NCI-H1105 treated with DMSO at 0.1 percent for 48 hours (cell line): ENCODE results near the gene TSHZ2.

Source experiments
- DNase-seq: peaks from one replicate; lab custom pipeline; 2025; lab: John Stamatoyannopoulos, UW

Gene TSHZ2

GRCh38 chr20:53165452-53165851, 193.3 kb downstream of the TSHZ2 start:
- DNase-seq = no peak

DNA sequence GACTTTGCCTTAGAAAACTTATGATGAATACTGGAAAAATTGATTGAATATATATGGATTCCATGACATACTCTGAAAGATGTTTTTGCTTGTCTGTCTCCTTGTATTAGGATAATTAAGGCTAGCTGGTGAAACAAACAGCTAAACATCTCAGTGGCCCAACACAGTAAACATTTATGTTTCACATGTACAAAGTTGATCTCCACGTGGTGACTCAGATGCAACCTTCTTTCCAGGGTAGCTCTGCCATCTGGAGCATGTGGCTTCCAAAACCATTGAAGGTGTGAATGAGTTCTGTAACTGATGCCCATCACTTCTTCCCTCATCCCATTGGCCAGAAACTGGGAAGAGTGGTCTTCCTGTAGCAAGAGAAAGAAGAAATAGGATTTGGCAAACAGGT, 196.3 kb downstream of the TSHZ2 start:
- no peak for DNase-seq

GRCh38 chr20:53170196-53170595, 198.0 kb downstream of the TSHZ2 start:
- DNase-seq = no peak

DNA sequence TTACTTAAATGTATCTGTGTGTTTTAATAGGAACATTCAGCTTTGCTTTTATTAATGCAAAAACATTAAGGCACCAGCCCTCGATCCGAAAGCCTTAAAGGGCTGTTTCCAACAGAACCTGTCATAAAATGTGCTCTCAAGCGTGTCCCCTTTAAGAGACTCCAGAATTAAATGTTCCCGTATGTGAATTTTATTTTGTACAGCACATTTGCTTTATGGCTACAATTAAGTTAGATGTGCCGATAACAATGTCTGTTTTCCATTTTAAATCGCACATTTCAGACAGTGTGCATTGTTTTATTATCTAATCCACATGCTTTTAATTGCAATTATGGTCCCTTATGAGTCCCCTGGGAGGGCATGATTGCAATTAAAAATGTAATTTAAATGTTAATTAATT, 198.9 kb downstream of the TSHZ2 start:
- no peak for DNase-seq

GRCh38 chr20:53174454-53174853, 202.3 kb downstream of the TSHZ2 start:
- DNase-seq = no peak

DNA sequence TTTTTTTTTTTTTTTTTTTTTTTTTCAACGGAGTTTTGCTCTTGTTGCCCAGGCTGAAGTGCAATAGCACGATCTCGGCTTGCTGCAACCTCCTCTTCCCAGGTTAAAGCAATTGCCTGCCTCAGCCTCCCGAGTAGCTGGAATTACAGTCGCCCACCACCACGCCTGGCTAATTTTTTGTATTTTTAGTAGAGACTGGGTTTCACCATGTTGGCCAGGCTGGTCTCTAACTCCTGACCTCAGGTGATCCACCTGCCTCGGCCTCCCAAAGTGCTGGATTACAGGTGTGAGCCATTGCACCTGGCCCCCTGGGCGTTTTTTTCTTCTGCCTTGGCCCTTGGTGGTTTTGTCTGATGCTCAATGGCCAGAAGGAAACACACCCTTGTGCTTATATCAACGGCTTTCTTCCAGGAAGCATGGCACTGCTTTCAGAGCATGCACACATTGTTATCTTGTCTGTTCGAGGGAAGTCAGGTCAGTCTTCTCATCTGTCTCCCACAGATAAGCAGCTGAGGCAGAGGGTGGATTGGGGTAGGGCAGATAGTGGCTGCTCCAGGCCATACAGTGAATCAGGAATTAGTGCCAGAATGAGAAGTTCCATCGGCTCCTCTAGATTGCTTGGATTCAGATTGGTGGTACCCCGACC, 203.1 kb downstream of the TSHZ2 start:
- DNase-seq = no peak

DNA sequence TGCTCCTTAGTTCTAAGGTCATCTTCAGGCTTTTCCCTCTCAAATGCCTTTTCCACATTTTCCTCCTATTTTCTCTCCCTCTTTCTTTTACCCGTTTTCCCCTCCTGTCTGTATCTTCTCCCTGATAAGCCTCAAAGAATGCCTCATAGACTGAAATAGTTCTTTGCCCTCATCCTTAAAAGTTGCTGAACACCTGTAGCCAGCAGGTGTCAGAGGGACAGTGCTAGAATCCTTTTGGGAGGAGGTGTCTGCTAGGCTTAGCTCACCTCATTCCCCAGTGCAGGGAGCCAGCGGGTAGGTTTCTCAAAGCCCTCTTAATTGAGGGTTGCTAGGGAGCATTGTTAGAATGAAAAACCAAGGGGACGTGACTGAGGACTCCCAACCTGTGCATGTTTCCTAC, 204.0 kb downstream of the TSHZ2 start:
- no peak for DNase-seq

GRCh38 chr20:53177687-53178086, 205.5 kb downstream of the TSHZ2 start:
- no peak for DNase-seq

GRCh38 chr20:53179749-53180148, 207.6 kb downstream of the TSHZ2 start:
- DNase-seq = no peak

DNA sequence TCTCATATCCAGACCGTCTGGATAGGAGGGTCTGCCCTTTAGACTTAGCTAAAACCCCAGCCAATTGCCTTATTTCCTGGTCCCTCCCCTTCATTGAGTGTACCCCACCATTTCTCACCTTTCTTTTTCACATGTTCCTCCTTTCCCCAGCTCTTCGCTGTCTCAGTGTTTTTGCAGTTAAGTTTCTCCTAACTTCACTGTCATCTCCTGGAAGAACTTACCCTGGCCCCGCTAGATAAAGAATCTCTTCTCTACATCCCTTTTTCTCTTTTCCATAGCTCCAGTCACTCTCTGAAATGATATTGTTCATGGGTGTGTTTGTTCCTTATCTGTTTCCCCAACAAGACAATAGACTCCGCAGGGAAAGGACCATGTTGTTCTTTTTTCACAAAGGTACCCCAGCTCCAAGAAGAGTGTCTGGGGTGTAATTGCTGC, 208.8 kb downstream of the TSHZ2 start:
- no peak for DNase-seq

- DNase-seq = no peak
These were observed 209.8 kb downstream of the TSHZ2 start for GRCh38 chr20:53181866-53182376.

DNA sequence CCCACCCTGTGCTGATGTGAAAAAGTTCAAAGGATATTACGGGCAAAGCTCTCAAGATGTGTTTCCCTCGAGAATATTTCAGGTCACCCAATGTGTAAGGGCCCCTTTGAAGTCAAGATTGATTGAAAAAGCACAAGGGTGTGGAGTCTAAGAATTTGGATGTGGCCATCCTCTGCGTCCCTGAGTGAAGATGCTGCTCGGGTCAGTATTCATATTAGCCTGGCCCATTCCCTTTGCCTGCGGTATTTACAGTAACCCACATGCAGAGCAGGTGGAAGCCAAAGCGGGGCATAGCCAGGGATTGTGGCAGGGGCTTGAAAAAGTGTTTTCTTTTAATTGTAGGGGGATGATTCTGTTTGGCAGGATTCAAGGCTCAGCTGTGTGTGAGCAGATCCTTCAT, 211.0 kb downstream of the TSHZ2 start:
- DNase-seq = no peak

GRCh38 chr20:53186635-53187034, 214.5 kb downstream of the TSHZ2 start:
- DNase-seq = no peak

GRCh38 chr20:53187392-53188068, 215.4 kb downstream of the TSHZ2 start:
- no peak for DNase-seq

DNA sequence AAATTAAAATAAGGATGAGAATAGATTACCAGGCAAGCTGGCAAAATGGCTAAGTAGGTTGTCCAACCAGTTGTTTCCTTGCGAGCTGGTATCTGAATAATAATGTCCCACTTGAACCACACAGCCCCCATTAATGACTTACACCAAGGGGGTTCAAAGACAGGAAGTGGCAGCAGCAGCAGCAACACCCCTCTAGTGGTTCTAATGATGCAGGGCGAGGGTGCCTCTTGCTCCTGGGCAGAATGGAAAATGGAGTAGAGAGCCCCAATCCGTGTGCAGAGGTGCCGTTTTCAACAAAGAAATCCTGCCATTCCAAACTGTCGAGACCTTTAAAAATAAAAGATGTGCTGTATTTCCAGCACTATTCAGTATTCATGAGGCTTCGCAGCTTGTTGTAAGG, 218.1 kb downstream of the TSHZ2 start:
- no peak for DNase-seq

DNA sequence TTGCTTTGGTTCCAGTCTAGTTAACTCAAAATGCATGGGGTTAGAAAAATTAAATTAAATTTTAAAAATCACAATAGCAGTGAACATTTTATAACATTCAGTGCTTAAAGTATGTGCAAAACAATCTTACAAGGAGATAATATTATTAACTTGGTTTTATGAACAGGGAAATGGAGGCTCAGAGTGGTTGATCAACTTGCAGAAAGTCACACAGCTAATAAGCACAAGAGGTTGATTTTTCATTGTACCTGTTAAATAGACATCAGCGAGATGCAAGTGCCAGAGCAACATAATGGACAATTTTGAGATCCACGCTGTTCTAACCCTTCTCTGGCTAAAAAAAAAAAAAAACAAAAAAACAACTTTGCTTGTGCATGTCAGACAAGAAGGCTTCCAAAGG, 219.8 kb downstream of the TSHZ2 start:
- DNase-seq = no peak

- no peak for DNase-seq
These were observed 222.4 kb downstream of the TSHZ2 start for GRCh38 chr20:53194306-53195290.

DNA sequence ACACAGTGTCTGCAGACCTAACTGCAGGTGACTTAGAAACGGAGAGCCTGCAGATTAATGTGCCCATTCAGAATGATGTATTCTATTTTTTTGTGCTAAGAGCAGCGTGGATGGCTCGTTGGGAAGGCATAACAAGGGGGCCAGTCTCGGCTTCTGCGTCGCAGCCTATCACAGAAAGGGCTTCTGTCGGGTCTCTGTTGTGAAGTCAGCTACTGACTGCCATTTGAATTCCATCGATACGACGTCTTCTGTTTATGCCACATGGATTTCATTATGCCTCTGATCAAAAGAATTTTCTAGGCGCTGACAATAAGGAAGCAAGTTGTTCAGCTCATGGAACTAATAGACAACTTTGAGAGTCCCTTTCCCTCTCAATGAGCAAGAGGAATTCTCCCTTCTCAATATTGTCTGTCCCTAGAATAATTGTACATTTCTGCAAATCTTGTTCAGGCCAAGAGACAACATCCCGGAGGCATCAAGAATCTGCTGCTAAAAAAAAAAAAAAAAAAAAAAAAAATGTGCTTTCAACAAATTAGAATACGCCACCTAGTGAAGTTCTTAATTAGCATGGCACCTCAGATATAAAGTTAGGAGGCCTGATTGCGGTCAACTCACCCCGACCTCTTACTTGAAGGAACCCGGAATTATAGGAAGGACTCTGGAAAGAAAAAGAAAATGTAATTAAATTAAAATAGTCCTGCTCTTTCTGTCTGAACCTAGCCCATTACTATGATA, 223.9 kb downstream of the TSHZ2 start:
- DNase-seq = no peak

DNA sequence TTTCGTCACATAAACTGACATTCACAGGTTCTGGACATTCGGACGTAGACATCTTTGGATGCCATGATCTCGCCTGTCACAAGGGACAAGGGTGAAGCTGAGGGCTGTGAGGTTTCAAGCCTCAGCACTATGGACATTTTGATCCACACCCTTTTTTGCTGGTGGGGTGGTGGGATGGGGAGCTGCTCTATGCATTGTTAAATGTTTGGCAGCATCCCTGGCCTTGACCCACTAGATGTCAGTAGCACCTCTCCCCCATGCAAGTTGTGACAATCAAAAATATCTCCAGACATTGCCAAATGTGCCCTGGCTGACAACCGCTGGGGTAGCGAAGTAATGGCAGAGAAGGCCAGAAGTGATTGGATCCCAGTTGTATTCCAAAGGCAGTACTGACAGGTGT, 229.4 kb downstream of the TSHZ2 start:
- DNase-seq = no peak

DNA sequence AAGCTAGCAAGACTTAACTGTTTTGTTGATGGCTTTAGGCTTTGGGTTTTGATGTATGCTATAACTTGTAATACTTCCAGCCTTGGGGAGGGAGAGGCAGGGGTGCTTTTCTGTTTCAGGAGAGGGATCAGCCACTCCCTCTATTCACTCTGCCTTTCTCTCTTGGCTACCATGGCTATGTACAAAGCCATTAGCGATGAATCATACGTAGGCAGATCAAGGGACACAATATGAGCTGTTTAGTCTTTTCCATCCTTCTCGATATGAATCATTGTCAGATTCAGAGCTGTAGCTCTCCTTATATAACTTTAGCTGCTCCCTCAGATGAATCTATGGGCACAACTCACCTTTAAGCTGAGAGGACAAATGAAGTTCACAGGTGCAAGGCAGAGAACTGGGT, 230.6 kb downstream of the TSHZ2 start:
- no peak for DNase-seq

- no peak for DNase-seq
These were observed 232.9 kb downstream of the TSHZ2 start for GRCh38 chr20:53205046-53205445.
